Head of caudate nucleus (tissue), 42 donors: Measurements from ENCODE around the gene EEF1E1.

Experiments used
- DNase-seq, 42 donors: peaks; one replicate each; pipeline versions ENCODE4 v3.0.0 to v3.0.0-alpha.2; 2020 to 2021; ENCODE audit warnings: mixed read lengths in 7 of 42
- intact Hi-C: fragments of 100-400 bp; cut with DNase I; formaldehyde crosslinking; loops from one replicate; pipeline ENCODE4 v1.15.0; 2022

Gene EEF1E1

DNA sequence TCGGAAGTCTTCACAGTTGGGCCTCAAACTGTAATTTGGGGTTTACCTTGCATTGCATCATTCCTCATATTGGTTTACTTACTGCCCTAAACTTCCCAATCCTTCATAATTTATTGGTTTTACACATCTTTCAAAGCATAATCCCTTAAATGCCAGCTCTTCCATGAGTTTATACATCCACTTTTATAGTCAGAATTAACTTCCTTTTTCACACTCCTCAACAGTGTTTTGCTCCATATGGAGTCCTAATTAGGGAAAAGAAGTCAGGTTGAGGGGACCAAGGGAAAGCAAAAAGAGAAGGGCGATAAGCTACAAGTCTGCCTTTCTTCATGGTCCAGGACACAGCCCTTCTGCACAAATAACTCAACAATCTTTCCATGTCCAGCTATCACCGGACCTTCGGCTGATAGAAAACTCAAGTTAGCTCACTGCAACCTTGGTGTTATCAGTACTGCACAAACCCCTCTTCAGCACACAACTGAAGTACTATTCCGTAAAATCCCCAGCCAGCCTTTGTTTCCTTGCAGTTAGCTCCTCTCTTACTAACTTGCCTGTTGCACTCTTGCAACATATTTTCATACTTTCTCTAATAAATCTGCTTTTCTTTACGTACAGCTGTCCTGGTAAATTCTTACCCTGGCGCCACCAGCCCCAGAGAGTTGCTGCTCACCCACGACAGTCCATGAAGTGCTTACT lies 2.0 kb downstream of the EEF1E1 start:
- no peak for DNase-seq

DNA sequence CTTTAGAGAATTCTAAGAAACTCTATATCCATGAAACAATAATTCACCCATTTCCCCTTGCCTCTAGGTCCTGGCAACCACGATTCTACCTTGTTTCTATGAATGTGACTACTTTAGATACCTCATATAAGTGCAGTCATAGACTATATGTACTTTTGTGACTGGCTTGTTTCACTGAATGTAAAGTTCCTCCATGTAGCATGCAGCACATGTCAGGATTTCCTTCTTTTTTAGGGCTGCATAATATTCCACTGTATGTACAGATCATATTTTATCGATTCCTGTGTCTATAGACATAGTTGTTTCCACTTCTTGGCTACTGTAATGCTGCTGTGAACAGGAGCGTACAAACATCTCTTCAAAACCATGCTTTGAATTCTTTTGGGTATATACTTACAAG lies 11.7 kb downstream of the EEF1E1 start:
- intact Hi-C loops = no loop called here
- no peak for DNase-seq

More for the DNA sequence above, 2.0 kb downstream of the EEF1E1 start:
- intact Hi-C loops = loop anchor here (10.0 kb wide), 1 partner anchor 334 kb away; the partner anchor contains the start of gene SLC35B3

DNA sequence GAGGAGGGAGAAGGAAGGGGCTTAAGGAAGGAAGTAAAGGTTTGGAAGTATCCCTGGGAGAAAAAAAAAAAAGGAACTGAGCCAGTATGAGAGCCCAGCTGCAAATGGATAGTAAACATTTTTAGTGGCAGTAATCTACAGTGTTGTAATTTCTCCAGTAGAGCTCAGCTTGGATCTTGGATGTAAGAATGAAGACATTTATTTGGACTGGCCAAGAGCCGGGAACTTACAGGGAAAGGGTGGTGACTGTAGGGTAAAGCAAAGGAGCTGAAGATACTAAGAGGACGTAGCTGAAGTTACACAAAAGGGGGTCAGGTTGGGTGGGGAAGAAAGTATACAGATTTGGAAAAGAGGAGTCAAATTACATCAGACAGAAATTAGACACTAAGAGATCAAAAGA lies 13.5 kb downstream of the EEF1E1 start:
- DNase-seq = no peak
- intact Hi-C loops = no loop called here

DNA sequence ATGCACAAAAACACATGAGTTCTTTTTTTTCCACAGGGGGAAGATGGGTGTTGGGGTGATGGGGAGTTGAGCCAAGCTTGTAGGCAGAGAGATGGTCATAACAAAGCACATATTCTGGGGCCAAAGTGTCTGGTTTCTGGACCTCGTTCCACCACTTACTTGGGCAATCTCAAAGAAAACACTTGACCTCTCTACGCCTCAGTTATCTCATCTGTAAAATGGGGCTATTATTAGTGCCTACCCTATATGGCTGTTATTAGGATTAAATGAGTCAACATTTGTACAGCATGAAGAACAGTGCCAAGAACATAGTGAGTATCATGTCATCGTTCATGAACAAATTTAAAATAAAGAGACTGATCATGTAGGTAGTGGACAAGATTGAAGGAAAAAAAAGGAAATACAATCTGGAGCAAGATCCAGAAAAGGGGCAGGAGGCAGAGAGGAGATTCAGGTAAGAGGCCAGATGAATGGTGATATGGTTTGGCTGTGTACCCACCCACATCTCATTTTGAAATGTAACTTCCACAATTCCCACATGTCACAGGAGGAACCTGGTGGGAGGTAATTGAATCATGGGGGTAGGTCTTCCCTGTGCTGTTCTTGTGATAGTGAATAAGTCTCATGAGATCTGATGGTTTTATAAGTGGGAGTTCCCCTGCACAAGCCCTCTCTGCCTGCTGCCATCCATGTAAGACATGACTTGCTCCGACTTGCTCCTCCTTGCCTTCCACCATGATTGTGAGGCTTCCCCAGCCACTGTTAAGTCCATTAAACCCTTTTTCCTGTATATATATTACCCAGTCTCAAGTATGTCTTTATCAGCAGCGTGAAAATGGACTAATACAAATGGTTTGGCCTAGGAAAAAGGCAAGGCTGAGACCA lies 14.2 kb downstream of the EEF1E1 start:
- intact Hi-C loops = no loop called here
- DNase-seq = no peak

DNA sequence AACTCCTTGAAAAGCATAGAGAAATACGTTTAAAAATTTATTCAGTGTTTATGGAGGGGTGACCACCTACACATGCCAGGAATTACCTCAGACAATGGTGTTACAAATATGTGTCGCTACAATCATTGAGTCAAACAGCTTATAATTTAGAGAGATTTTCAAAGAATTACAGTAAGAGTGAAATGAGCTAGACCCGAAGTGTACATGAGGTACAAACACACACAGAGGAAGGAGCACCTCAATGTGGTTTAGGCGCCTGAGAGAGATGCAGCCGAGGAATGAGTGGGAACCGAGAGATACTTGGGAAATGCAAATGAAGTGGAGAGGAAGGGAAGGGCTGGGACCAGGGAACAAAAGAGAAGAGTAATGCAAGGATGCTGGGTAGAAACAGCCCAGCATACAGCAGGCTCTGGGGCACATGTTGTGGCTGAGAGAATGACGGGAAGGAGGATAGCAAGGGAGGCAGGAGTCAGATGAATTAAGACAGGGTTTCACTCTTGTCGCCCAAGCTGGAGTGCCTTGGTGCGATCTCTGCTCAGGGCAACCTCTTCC lies 15.5 kb downstream of the EEF1E1 start:
- intact Hi-C loops = no loop called here
- DNase-seq = no peak

DNA sequence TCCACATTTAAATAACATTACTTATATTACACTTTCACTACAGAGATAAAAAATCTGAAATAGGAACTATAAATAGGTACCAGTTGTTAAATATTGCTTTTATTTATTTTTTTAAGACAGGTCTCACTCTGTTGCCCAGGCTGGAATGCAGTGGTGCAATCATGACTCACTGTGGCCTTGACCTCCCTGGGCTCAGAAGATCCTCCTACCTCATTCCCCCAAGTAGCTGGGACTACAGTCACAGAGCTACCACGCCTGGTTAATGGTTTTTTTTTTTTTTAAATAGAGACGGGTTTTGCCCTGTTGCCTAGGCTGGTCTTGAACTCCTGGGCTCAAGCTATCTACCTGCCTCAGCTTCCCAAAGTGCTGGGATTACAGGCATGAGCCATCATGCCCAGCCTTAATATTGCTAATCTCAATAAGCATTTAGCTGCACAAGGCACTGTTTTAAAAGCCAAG lies 17.3 kb downstream of the EEF1E1 start:
- intact Hi-C loops = no loop called here
- no peak for DNase-seq

DNA sequence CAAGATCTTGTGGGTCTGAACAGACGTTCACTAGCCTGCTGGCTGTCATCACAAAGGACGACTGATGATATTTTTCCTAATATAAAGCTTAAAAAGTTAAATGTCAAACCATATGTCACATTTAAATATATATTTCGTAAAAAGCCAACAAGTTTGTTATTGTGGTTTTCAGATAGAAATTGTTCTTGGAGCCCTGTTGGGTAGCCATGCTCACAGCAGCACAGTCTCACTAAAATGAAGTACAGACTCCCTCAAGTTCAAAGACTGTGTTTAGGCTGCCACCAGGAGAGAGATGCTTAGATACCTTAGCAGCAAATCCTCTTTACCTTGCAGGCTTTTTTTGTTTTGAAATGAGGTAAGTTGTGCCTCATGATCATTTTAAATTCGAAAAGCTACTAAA lies 17.8 kb downstream of the EEF1E1 start:
- intact Hi-C loops = no loop called here

DNA sequence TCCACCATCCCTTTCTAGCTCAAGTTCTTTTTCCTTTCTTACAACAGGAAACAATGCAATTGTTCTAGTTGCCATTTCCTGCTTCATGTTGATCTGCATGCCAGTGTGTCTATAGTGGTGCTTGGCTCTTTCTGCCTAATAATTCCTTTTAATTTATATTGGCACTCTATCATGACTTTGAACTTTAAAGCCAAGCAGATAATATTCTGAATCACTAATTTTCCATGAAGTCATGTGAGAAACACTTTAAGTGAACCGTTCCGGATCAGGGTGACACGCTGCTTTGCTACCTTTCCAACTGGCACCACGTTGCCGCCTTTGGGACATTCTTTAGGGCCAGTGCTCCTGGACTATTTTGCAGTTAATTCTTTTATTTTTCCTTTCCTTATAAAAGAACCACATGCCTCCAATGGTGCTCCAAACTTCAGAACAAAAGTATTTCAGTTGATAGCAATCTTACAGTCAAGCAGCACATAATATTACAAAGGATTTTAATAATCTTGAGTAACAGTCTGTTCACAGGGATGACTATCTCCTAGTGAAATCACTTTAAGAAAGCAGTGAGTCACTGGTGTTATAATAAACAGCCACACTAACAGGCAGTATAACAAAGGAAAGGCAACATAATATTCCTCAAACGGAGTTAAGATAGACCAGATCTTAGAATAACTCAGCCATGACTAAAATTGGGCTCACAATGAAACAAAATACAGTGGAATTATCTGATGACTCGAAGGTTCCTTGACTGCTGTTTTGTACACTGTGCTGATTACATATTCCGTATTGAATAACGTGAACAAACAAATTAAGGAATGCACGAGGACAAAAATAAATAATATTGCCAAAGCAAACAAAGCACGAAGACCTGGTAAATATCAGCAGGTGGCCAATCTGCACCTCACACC lies 19.1 kb downstream of the EEF1E1 start:
- no peak for DNase-seq
- intact Hi-C loops = no loop called here

More for the DNA sequence above, 17.8 kb downstream of the EEF1E1 start:
- DNase-seq = no peak

DNA sequence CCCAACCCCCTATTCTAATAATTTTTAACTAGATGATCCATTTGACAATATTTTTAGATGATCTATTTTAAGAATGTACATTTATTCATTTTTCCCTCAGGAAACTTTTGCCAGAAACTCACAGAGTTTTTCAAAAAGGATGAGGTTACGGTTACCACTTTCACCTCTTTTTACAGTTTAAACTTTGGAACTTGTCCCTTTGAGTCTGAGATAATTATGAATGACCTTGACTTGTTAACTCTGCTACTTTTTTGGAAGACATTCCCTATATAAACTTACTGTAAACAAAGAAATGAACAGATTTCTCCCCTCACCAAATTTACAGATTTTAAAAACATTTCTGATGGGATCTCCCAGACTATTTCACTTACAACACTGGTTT lies 19.8 kb downstream of the EEF1E1 start:
- no peak for DNase-seq
- intact Hi-C loops = no loop called here

DNA sequence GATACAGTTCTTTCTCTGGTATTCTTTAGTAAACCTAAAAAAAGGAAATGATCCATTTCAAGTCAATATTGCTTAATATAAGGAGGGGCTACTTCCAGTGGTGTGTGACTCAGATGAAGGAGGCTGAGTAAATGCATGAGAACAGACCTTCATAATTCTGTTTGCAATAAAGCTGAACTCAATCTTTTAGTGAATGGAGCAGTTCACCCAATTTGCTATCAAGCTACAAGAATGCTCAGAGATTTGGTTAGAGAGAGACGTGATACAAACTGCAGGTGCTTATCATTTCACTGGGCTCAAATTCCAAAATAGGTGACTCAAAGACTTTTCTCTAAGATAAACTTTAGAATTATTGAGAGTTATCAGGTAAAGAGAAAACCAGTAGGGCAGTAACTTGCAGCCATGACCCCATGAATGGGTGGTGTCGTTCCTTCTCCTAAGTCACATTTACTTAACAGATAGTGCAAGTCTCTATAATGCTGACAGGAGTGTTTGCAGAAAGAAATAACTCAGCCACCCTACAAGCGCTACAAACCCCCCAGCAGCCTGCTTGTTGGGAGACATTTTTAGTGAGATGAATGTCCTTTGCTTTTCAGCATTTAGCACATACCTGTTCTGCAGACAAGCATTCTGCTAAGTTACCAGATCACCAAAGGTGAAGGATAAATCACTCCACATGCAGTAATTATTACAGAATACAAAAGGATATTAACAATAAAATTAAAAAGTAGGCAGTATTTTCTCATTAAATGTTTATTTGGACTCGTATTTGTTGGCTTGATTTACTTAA lies 21.8 kb downstream of the EEF1E1 start:
- no peak for DNase-seq
- intact Hi-C loops = no loop called here

DNA sequence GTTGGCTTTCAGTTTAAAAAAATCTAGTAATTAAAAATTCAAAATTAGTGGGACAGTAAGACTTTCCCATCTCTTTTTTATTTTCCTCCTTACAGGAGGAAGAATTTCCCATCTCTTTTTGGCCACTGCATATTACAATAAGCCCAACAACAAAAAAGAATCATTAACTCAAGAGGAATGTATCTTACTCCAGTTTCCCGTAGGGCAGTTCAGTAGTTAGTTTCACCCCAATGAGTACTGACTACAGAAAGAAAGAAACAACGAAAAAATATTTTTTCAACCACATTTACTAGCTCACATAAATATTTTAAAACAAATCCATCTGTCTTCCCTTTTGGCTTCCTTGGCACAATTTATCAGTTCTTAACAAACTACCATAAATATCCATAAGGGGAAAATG lies 23.2 kb downstream of the EEF1E1 start:
- intact Hi-C loops = no loop called here
- DNase-seq = no peak

DNA sequence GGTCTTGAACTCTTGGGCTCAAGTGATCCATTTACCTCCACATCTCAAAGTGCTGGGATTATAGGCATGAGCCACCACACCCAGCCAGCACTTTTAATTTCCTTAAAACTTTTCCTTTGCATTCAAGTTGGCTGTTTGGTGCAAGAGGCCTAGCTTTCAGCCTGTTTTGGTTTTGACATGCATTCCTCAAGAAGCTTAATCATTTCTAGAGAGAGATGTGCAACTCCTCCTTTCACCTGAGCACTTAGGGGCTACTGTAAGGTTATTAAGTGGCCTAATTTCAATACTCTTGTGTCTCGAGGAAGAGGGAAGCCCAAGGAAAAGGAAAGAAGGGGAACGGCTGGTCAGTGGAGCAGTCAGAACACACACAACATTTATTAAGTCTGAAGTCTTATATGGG lies 24.4 kb downstream of the EEF1E1 start:
- intact Hi-C loops = no loop called here
- no peak for DNase-seq

- intact Hi-C loops = no loop called here
- DNase-seq = no peak
Measured at GRCh38 chr6:8075704-8076103, 26.6 kb downstream of the EEF1E1 start.

DNA sequence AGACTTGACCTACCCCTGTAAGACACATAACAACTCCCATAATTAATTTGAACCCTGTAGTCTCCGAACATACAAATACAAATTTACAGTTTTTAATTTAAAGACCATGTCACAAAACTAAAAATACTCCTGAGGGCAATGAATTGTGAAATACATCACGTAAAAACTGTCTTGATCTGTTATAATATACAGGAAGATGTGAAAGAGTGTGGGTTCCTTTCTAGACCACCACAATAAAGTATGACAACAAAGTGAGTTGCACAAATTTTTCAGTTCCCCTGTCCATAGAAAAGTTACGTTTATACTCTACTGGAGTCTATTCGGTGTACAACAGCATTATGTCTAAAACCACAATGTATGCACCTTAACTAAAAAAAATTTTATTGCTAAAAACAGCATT lies 27.2 kb downstream of the EEF1E1 start:
- no peak for DNase-seq
- intact Hi-C loops = no loop called here

DNA sequence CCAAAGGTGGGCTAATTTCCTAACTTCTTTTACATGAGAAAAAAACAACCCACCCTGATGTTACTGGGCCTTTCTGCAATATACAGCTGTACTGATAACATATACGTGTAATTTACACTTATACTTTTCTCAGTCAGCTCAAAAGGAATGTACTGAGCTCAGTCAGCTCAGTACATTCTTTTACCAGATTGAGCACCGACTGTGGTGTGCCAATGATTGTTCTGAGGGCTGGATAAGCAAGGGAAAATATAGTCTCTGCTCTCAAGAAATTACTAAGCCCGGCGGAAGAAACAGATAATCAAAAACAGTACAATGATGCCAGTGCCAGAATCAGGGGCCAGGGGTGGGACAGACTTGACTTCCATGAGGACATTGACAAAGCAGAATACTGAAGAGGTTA lies 28.1 kb downstream of the EEF1E1 start:
- intact Hi-C loops = no loop called here
- no peak for DNase-seq

DNA sequence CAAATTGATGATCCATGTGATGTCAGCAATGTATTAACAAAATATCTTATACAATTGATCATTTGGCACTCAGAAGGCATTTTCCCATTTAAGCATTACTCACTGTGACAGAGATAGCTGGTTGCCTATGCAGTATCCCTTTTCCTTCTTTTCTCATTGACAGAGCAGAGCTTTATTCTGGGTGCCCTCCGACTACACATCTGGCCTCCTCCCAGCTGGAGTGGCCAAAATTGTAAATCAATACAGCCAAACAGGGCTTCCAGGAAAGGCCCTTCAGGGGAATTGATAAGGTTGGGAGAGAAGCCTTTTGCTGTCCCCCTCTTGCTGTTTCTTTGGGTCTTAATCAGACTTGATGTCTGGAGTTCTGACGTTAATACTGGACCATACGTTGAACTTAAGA lies 28.6 kb downstream of the EEF1E1 start:
- DNase-seq = no peak
- intact Hi-C loops = no loop called here

GRCh38 chr6:8070718-8071117 lies 31.6 kb downstream of the EEF1E1 start:
- intact Hi-C loops = no loop called here

GRCh38 chr6:8069631-8070284 lies 32.6 kb downstream of the EEF1E1 start:
- intact Hi-C loops = no loop called here
- DNase-seq = no peak

More at GRCh38 chr6:8070718-8071117, 31.6 kb downstream of the EEF1E1 start:
- DNase-seq = no peak
